BLaER1 treated with 17β-estradiol and CSF1 and Interleukin-3, amounts not matched to agents 10 nM and 100 nM (cell line): ENCODE data around the gene PPM1N.
A peak's percentile ranks its signal among the peaks of the same experiment; 100 is the strongest.

Source experiments
- H3K27ac ChIP-seq, 11 experiments: shearing (Covaris generic); formaldehyde crosslinking; 2 replicates each; pipeline ENCODE4 v1.8.1; 2022
- H3K27me3 ChIP-seq, 11 experiments: shearing (Covaris generic); formaldehyde crosslinking; 2 replicates each; pipeline ENCODE4 v1.8.1; 2022
- H3K36me3 ChIP-seq, 11 experiments: shearing (Covaris generic); formaldehyde crosslinking; 2 replicates each; pipeline ENCODE4 v1.8.1; 2022
- H3K4me1 ChIP-seq, 10 experiments: shearing (Covaris generic); formaldehyde crosslinking; 2 replicates each; pipeline ENCODE4 v1.8.1; 2022
- H3K4me2 ChIP-seq, 11 experiments: shearing (Covaris generic); formaldehyde crosslinking; 2 replicates each; pipeline ENCODE4 v1.8.1; 2022
- H3K4me3 ChIP-seq, 10 experiments: shearing (Covaris generic); formaldehyde crosslinking; 2 replicates each; pipeline ENCODE4 v1.8.1; 2022
- H3K9ac ChIP-seq, 11 experiments: shearing (Covaris generic); formaldehyde crosslinking; 2 replicates each; pipeline ENCODE4 v1.8.1; 2022
- H3K9me3 ChIP-seq, 11 experiments: shearing (Covaris generic); formaldehyde crosslinking; replicated peaks in 1 of 11; 2 replicates each; pipeline ENCODE4 v1.8.1; 2022
- H4K20me1 ChIP-seq, 11 experiments: shearing (Covaris generic); formaldehyde crosslinking; 2 replicates each; pipeline ENCODE4 v1.8.1; 2022
- Cebpa-rat ChIP-seq, 11 experiments: shearing (Covaris generic); IDR thresholded peaks; 2 replicates each; pipeline ENCODE4 v1.8.1; 2022

PPM1N gene

DNA sequence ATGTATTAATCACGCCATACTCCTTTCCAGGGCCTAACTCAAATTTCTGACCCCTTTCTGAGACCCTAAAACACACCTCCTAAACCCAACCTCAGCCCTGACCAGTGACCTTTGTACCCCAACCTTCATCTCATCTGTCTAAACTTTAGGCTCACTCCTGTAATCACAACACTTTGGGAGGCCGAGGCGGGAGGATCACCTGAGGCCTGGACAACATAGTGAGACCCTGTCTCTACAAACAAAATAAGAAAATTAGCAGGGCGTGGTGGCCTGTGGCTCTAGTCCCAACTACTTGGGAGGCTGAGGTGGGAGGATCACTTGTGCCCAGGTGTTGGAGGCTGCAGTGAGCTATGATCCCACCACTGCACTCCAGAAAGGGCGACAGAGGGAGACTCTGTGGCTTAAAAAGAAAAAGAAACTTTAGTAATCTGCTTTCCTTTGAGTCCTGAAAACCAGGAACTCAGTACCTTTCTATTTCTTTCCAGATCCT lies 6.1 kb upstream of the PPM1N start:
- Histone ChIP-seq H3K9ac (peak overlapping the region in 10 of 11 experiments; percentile 68 to 82 (median 75); a peak in 16 of 22 replicates), H3K4me2 (peak overlapping the region; percentile 87 to 98 (median 94)), H3K27me3 (peaks cover 19 to 31% (median 29%) of the 10 kb centered on the region in 11 experiments), H3K4me3 (peak overlapping the region in 9 of 10 experiments; percentile 61 to 74 (median 66); a peak in 18 of 20 replicates), H3K9me3 (no peaks in the 10 kb centered on the region), H3K4me1 (peaks cover 18 to 35% (median 28%) of the 10 kb centered on the region in 10 experiments), H3K36me3 (peaks cover 0 to 30% (median 0%) of the 10 kb centered on the region in 11 experiments; a peak in 4 of 22 replicates), H3K27ac (peak overlapping the region in 5 of 11 experiments; percentile 35 to 71 (median 63); a peak in 7 of 22 replicates), H4K20me1 (peaks cover 0 to 26% (median 11%) of the 10 kb centered on the region in 11 experiments; a peak in 10 of 22 replicates)
- no peak for TF ChIP-seq Cebpa-rat (IDR thresholded peaks at IDR 0.05)

DNA sequence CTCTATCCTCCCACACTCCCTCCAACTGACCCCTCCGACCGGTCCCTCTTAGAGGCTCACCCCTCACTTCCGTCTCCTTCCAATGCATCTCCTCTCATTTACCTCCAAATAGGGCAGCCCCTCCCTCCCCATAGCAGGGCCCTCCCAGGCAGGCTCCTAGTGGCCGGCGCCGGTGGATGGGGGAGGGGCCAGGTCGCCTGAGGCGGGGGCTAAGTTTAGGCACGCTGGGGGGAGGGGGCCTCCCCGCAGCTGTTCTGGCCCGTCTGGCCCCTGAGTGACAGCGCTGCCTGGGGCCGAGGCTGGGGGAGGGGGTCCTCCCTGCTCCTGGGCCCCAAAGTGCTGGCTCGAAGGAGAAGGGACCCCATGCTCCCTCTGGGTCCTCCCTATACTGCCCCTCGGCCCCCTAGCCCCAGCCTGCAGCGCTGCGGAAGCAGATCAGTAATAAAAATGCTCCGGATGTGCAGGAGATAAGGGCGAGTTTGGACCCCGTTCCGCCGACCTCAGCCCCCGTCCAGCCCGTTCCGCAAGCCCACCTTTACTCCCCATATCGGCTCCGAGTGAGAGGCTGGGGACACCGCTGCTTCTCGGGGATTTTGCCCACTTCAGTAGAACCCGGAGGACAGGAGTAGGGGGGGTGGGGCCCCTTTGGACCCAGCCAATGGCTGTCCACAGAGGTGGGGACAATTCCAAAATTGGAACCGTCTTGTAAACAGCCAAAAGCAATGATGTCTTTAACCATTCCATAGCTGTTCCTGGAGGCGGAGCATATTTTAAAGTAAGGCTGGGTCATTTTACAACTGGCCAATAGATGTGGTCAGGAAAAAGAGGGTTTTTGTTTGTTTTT lies 5.4 kb upstream of the PPM1N start:
- H3K36me3 ChIP-seq: peaks cover 0 to 26% (median 0%) of the 10 kb centered on the region in 11 experiments; a peak in 4 of 22 replicates
- peaks cover 22 to 37% (median 32%) of the 10 kb centered on the region in 11 experiments for H3K27me3 ChIP-seq
- peak overlapping the region; percentile 21 to 71 (median 59); a peak in 20 of 22 replicates for H3K27ac ChIP-seq
- H3K9me3 ChIP-seq: no peaks in the 10 kb centered on the region
- peak overlapping the region; percentile 65 to 82 (median 75) for H3K9ac ChIP-seq
- H3K4me1 ChIP-seq: peaks cover 24 to 42% (median 34%) of the 10 kb centered on the region in 10 experiments
- peak overlapping the region; percentile 87 to 98 (median 94) for H3K4me2 ChIP-seq
- H3K4me3 ChIP-seq: peak overlapping the region; percentile 59 to 74 (median 66)
- no peak for TF ChIP-seq Cebpa-rat (IDR thresholded peaks at IDR 0.05)
- H4K20me1 ChIP-seq: peaks cover 0 to 26% (median 11%) of the 10 kb centered on the region in 11 experiments; a peak in 10 of 22 replicates

DNA sequence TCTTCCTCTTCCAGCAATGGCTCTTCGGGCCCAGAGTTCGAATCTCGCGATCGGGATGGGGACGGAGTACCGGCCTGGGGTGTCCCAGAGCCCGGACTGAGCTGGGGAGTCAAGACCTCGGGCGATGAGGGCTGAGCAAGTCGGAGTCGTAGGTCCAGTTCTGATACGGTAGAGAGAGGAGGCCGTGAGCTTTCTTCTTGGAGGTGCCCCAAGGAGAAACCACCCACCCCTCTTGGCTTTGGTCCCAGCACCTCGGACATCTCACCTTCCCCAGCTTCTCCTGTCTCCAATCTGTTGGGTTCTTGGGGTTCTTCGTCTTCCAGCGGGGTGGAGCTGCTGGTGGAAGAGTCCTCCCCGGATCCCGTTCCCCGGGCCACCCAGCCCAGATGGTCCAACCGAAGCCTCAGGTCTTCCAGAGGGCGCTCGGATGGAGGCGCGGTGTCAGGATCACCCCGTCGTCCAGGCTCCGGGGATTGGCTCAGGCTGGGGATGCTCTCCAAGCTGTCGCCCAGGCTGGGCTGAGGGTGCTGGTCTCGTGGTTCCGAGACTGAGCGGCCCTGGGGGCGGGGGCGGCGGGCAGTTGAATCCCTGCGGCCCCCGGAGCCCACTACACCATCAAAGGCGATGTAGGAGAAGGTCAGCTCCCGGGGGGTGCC lies 3.9 kb upstream of the PPM1N start:
- H3K4me1 ChIP-seq: peaks cover 40 to 57% (median 50%) of the 10 kb centered on the region in 10 experiments
- H3K4me2 ChIP-seq: peak overlapping the region in 3 of 11 experiments; percentile 90 to 98 (median 92); a peak in 5 of 22 replicates
- TF ChIP-seq Cebpa-rat (IDR thresholded peaks at IDR 0.05): no peak
- no peak overlapping the region for H3K27ac ChIP-seq
- no peak overlapping the region for H3K9ac ChIP-seq
- H3K27me3 ChIP-seq: peaks cover 37 to 53% (median 48%) of the 10 kb centered on the region in 11 experiments
- H3K9me3 ChIP-seq: peaks cover 0 to 7% (median 0%) of the 10 kb centered on the region in 11 experiments; a peak in 1 of 22 replicates
- peaks cover 0 to 12% (median 0%) of the 10 kb centered on the region in 11 experiments; a peak in 4 of 22 replicates for H3K36me3 ChIP-seq
- peaks cover 0 to 40% (median 22%) of the 10 kb centered on the region in 11 experiments; a peak in 13 of 22 replicates for H4K20me1 ChIP-seq
- no peak overlapping the region for H3K4me3 ChIP-seq

DNA sequence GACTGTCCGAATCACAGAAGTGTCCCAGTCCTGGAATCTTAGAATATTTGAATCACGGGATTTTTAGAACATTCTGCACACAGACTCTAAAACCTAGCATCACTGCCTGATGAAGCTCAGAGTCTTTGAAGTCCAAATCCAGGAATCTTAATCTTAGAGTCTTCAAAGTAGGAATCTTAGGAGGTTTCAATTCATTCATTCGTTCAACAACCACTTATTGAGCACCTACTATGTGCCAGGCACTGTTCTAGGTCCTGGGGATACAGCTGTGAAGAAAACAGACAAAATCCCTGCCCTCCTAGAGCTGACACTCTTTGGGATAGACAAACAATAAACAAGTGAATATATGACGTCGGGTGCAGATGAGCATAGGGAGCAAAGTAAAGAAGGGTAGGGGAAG lies 3.1 kb upstream of the PPM1N start:
- Histone ChIP-seq H3K36me3 (peaks cover 0 to 12% (median 0%) of the 10 kb centered on the region in 11 experiments; a peak in 4 of 22 replicates), H3K4me1 (peaks cover 45 to 65% (median 55%) of the 10 kb centered on the region in 10 experiments), H3K9ac (no peak overlapping the region), H4K20me1 (peaks cover 0 to 43% (median 25%) of the 10 kb centered on the region in 11 experiments; a peak in 13 of 22 replicates), H3K4me3 (no peak overlapping the region), H3K27me3 (peaks cover 43 to 61% (median 56%) of the 10 kb centered on the region in 11 experiments), H3K4me2 (peak overlapping the region in 2 of 11 experiments; percentile 96 to 97; a peak in 3 of 22 replicates), H3K9me3 (peaks cover 0 to 9% (median 0%) of the 10 kb centered on the region in 11 experiments; a peak in 1 of 22 replicates), H3K27ac (no peak overlapping the region)
- TF ChIP-seq Cebpa-rat (IDR thresholded peaks at IDR 0.05): no peak

DNA sequence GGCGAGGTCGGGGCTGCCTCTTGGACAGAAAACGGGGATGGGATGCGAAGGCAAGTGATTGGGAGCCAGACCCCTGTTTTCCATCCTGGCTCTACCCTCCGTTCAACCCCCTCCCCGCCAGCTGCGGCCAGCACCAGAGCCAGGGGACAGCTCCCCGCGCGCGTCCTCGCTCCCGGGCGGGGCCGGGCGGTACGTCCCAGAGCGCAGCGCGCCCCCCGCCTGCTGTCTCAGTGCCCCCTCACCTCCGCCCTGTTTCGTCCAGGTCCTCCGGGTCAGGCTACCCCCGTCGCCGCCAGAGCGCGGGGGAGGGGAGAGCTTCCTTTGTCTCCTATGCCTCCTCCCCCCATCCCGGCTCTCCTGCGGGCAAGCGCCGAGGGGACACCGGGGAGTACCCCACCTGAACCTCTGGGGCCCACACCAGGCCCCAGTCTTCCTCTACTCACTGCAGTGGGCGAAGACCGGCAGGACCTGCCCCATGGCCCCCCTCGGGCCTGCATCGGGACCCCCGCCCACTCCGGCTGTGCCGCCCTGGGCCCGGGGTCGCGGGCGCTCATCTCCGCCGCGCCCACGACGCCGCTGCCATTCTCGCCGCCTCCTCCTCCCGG lies 1.8 kb upstream of the PPM1N start:
- H3K27ac ChIP-seq: peak overlapping the region in 10 of 11 experiments; percentile 14 to 55 (median 42); a peak in 12 of 22 replicates
- H3K9ac ChIP-seq: peak overlapping the region; percentile 60 to 81 (median 74)
- H3K9me3 ChIP-seq: peaks cover 0 to 9% (median 0%) of the 10 kb centered on the region in 11 experiments; a peak in 1 of 22 replicates
- peaks cover 43 to 69% (median 64%) of the 10 kb centered on the region in 11 experiments for H3K27me3 ChIP-seq
- peak overlapping the region; percentile 96 to 100 (median 100) for H3K4me2 ChIP-seq
- H3K36me3 ChIP-seq: peaks cover 0 to 12% (median 0%) of the 10 kb centered on the region in 11 experiments; a peak in 4 of 22 replicates
- no peak for TF ChIP-seq Cebpa-rat (IDR thresholded peaks at IDR 0.05)
- H3K4me1 ChIP-seq: peaks cover 49 to 74% (median 56%) of the 10 kb centered on the region in 10 experiments
- peak overlapping the region; percentile 68 to 96 (median 76) for H3K4me3 ChIP-seq
- peaks cover 0 to 43% (median 25%) of the 10 kb centered on the region in 11 experiments; a peak in 13 of 22 replicates for H4K20me1 ChIP-seq

DNA sequence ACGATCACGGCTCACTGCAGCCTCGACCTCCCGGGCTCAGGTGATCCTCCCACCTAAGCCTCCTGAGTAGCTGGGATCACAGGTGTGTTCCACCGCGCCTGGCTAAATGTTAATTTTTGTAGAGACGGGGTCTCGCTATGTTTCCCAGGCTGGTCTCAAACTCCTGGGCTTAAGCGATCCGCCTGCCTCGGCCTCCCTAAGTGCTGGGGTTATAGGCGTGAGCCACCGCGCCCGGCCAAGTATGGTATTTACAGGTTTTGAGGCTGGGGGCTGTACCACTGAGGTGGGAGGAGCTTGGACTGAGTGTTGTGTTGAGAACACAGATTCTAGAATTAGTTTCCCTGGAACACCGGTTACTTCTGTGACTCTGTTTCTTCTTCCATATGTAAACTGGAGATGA lies 452 bp upstream of the PPM1N start:
- Histone ChIP-seq H3K27me3 (peaks cover 43 to 71% (median 64%) of the 10 kb centered on the region in 11 experiments), H4K20me1 (peaks cover 0 to 43% (median 25%) of the 10 kb centered on the region in 11 experiments; a peak in 13 of 22 replicates), H3K36me3 (peaks cover 0 to 12% (median 0%) of the 10 kb centered on the region in 11 experiments; a peak in 4 of 22 replicates), H3K9ac (peak overlapping the region in 1 of 11 experiments; percentile 27; a peak in 1 of 22 replicates), H3K27ac (no peak overlapping the region), H3K4me1 (peaks cover 46 to 78% (median 62%) of the 10 kb centered on the region in 10 experiments), H3K4me2 (peak overlapping the region; percentile 76 to 100 (median 97)), H3K4me3 (peak overlapping the region in 3 of 10 experiments; percentile 26 to 89 (median 84); a peak in 2 of 20 replicates), H3K9me3 (peaks cover 0 to 9% (median 0%) of the 10 kb centered on the region in 11 experiments; a peak in 1 of 22 replicates)
- no peak for TF ChIP-seq Cebpa-rat (IDR thresholded peaks at IDR 0.05)

DNA sequence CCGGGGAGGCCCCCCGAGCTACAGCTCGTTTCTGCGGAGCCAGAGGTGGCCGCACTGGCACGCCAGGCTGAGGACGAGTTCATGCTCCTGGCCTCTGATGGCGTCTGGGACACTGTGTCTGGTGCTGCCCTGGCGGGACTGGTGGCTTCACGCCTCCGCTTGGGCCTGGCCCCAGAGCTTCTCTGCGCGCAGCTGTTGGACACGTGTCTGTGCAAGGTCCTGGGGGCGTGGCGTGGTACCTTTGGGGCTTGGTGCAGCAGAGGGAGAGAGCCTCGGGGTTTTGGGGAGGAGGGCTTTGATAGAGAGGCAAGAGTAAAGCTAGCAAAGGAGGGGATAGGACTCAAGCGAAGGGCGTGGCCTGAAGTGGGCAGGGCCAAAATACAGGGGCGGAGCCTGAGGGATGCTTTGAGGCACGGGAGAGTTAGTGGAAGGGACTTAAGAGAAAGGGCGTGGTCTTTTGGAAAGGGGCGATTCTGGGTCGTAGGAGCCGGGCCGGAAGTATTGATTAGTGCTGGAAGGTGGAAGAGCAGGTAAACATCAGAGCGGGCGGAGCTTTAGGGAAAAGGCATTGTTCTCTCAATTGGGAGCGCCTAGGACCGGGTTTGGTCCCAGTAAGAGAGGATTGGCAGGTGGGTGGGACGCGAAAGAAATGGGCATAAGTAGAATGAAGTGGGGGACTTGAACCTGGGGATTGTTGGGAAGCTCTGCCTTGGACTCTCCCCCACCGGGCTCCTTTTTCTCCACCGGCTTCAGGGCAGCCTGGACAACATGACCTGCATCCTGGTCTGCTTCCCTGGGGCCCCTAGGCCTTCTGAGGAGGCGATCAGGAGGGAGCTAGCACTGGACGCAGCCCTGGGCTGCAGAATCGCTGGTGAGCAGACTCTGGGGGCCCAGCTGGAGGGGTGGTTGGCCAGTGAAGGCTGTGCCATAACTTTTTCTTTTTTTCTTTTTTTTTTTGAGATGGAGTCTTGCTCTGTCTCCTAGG lies 1.2 kb downstream of the PPM1N start:
- peaks cover 0 to 9% (median 0%) of the 10 kb centered on the region in 11 experiments; a peak in 1 of 22 replicates for H3K9me3 ChIP-seq
- no peak overlapping the region for H3K27ac ChIP-seq
- TF ChIP-seq Cebpa-rat (IDR thresholded peaks at IDR 0.05): no peak
- H3K36me3 ChIP-seq: peaks cover 0 to 6% (median 0%) of the 10 kb centered on the region in 11 experiments; a peak in 4 of 22 replicates
- H4K20me1 ChIP-seq: peaks cover 0 to 36% (median 19%) of the 10 kb centered on the region in 11 experiments; a peak in 13 of 22 replicates
- H3K4me3 ChIP-seq: peak overlapping the region in 7 of 10 experiments; percentile 21 to 89 (median 46); a peak in 8 of 20 replicates
- peaks cover 34 to 82% (median 56%) of the 10 kb centered on the region in 10 experiments for H3K4me1 ChIP-seq
- no peak overlapping the region for H3K9ac ChIP-seq
- peaks cover 43 to 66% (median 58%) of the 10 kb centered on the region in 11 experiments for H3K27me3 ChIP-seq
- peak overlapping the region; percentile 76 to 100 (median 97) for H3K4me2 ChIP-seq
